Measurements from ENCODE around the gene NPRL2. TPM values are rescaled to one million over a fixed set of nuclear protein-coding genes. Genes with fewer than 3 reads are reported as not detected.

NPRL2 gene
- total and polyA plus RNA-seq, 9 of the 15 experiments (the other 6 are each of a cell fraction or from before 2014, with no cell fraction given): 17.4 to 40.4 (median 24.4) TPM

DNA sequence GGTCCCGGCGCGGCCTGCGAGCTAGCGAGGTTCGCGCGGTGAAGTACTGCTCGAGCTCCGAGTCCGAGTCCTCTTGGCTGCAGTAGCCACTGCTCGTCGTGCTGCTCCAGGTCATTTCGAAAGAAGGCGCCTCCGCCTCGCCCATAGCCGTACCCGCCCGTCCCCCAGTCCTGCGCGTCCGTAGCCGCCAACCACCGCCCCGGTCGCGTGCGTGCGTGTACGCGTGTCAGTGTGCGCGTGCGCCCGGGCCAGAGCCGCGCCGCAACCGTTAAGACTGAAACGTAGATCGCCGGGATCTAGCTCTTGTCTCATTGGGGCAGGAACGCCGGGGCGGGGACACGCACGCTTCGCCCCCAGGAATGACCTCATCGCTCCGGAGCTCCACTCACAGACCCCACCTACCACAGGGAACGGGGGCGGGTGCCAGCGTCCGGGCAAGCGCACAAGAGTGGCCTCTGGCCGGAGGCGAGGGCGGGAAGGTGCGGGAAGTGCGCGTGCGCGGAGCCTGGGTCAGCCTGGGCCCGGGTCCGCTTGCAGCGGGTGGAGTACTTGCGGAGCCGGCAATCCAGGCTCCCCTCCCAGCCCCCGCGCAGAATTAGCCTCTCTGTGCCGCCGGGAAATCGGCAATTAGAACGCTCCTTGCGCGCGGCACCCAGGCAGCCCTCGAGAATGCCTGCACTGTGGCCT is 13.3 kb downstream of the NPRL2 start (continued):
- TF ChIP-seq, protein P1, sequence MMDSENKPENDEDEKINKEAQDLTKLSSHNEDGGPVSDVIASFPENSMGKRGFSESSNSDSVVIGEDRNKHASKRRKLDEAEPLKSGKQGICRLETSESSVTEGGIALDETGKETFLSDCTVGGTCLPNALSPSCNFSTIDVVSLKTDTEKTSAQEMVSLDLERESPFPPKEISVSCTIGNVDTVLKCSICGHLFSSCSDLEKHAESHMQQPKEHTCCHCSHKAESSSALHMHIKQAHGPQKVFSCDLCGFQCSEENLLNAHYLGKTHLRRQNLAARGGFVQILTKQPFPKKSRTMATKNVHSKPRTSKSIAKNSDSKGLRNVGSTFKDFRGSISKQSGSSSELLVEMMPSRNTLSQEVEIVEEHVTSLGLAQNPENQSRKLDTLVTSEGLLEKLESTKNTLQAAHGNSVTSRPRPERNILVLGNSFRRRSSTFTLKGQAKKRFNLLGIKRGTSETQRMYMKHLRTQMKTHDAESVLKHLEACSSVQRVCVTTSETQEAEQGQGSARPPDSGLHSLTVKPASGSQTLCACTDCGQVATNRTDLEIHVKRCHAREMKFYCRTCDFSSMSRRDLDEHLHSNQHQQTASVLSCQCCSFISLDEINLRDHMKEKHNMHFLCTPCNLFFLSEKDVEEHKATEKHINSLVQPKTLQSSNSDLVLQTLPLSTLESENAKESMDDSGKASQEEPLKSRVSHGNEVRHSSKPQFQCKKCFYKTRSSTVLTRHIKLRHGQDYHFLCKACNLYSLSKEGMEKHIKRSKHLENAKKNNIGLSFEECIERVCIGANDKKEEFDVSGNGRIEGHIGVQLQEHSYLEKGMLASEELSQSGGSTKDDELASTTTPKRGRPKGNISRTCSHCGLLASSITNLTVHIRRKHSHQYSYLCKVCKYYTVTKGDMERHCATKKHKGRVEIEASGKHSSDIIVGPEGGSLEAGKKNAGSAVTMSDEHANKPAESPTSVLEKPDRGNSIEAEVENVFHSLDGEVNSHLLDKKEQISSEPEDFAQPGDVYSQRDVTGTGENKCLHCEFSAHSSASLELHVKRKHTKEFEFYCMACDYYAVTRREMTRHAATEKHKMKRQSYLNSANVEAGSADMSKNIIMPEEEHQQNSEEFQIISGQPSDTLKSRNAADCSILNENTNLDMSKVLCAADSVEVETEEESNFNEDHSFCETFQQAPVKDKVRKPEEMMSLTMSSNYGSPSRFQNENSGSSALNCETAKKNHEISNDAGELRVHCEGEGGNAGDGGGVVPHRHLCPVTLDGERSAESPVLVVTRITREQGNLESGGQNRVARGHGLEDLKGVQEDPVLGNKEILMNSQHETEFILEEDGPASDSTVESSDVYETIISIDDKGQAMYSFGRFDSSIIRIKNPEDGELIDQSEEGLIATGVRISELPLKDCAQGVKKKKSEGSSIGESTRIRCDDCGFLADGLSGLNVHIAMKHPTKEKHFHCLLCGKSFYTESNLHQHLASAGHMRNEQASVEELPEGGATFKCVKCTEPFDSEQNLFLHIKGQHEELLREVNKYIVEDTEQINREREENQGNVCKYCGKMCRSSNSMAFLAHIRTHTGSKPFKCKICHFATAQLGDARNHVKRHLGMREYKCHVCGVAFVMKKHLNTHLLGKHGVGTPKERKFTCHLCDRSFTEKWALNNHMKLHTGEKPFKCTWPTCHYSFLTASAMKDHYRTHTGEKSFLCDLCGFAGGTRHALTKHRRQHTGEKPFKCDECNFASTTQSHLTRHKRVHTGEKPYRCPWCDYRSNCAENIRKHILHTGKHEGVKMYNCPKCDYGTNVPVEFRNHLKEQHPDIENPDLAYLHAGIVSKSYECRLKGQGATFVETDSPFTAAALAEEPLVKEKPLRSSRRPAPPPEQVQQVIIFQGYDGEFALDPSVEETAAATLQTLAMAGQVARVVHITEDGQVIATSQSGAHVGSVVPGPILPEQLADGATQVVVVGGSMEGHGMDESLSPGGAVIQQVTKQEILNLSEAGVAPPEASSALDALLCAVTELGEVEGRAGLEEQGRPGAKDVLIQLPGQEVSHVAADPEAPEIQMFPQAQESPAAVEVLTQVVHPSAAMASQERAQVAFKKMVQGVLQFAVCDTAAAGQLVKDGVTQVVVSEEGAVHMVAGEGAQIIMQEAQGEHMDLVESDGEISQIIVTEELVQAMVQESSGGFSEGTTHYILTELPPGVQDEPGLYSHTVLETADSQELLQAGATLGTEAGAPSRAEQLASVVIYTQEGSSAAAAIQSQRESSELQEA (IDR thresholded peaks at IDR 0.05; ENCODE audit: low read depth): no peak
- TF ChIP-seq ZC3H8 (IDR thresholded peaks at IDR 0.05): no peak
- TF ChIP-seq PHF20 (IDR thresholded peaks at IDR 0.05; ENCODE audit: partially characterized antibody): no peak
- TF ChIP-seq, protein P2, sequence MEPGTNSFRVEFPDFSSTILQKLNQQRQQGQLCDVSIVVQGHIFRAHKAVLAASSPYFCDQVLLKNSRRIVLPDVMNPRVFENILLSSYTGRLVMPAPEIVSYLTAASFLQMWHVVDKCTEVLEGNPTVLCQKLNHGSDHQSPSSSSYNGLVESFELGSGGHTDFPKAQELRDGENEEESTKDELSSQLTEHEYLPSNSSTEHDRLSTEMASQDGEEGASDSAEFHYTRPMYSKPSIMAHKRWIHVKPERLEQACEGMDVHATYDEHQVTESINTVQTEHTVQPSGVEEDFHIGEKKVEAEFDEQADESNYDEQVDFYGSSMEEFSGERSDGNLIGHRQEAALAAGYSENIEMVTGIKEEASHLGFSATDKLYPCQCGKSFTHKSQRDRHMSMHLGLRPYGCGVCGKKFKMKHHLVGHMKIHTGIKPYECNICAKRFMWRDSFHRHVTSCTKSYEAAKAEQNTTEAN (CRISPR knock-in tag; IDR thresholded peaks at IDR 0.05): no peak; the same call in 1 of the 2 replicates
- TF ChIP-seq SP2 (IDR thresholded peaks at IDR 0.05; ENCODE audit: extremely low read depth, low read depth, low read length, poor library complexity, severe bottlenecking): no peak
- no peak for TF ChIP-seq DMBX1 (CRISPR knock-in tag; IDR thresholded peaks at IDR 0.05; ENCODE audit: borderline replicate concordance)
- no peak for TF ChIP-seq ZNF134 (CRISPR knock-in tag; conservative IDR thresholded peaks at IDR 0.05)
- no peak for TF ChIP-seq NCOA1 (IDR thresholded peaks at IDR 0.05; ENCODE audit: low read depth)
- peak in 1 of 2 experiments; percentile 51; a peak in 1 of 4 replicates for TF ChIP-seq SRF (CRISPR knock-in tag; IDR thresholded peaks at IDR 0.05)
- TF ChIP-seq, protein P3, sequence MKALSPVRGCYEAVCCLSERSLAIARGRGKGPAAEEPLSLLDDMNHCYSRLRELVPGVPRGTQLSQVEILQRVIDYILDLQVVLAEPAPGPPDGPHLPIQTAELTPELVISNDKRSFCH (CRISPR knock-in tag; IDR thresholded peaks at IDR 0.05): no peak
- TF ChIP-seq, protein P3 (tag; IDR thresholded peaks at IDR 0.05): no peak
- no peak for TF ChIP-seq ZNF551 (CRISPR knock-in tag; IDR thresholded peaks at IDR 0.05)
- no peak for TF ChIP-seq LCOR (CRISPR knock-in tag; IDR thresholded peaks at IDR 0.05)
- TF ChIP-seq FOXK2 (conservative IDR thresholded peaks at IDR 0.05 in 1 of 2, IDR thresholded peaks at IDR 0.05 in 1 of 2; ENCODE audit: low read depth in 2 of 2): no peak
- no peak for TF ChIP-seq ZNF445 (CRISPR knock-in tag; IDR thresholded peaks at IDR 0.05; ENCODE audit: low read depth)
- TF ChIP-seq FOXA3 (CRISPR knock-in tag; conservative IDR thresholded peaks at IDR 0.05 in 1 of 2, IDR thresholded peaks at IDR 0.05 in 1 of 2): no peak
- no peak for TF ChIP-seq SMC3 (conservative IDR thresholded peaks at IDR 0.05; ENCODE audit: insufficient read depth, low read depth, low read length)
- TF ChIP-seq SRSF1 (IDR thresholded peaks at IDR 0.05; ENCODE audit: low read depth, low read length): no peak

All from K562 (cell line).